ENCODE results near the gene SEC24B.

- TF ChIP-seq CTCF (IDR thresholded peaks at IDR 0.05) = no peak
- TF ChIP-seq POLR2A (IDR thresholded peaks at IDR 0.05) = no peak
Measured at GRCh38 chr4:109589605-109590004, 156.0 kb downstream of the SEC24B start.

All from esophagus squamous epithelium (tissue), 4 donors.